Measurements from ENCODE around the gene HIKESHI. TPM values are rescaled to one million over a fixed set of nuclear protein-coding genes. Genes with fewer than 3 reads are reported as not detected.

Gene HIKESHI
- total and polyA plus RNA-seq, 2 of the 8 experiments (the other 6 are each of a cell fraction or from before 2014, with no cell fraction given) = 65.4 to 90.2 TPM

DNA sequence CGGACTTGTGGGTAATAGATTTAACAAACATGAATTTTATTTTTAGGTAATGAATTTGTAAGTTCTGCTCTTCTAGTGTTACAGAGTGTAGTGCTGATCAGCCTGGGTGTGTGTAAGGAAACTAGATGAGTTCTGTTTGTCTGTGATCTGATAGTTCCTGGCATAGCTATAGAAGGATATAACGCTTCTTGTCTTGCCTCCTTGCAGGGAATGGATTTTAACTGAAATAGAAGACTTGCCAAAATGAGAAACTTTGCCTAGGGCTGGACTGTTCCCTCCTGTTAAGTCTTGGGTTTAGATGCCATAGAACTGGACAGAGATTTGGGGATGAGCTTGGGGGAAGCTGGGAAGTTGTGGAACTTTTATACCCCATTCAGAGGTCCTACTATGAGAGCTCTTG is 84.2 kb downstream of the HIKESHI start (continued):
- TF ChIP-seq, protein P1, sequence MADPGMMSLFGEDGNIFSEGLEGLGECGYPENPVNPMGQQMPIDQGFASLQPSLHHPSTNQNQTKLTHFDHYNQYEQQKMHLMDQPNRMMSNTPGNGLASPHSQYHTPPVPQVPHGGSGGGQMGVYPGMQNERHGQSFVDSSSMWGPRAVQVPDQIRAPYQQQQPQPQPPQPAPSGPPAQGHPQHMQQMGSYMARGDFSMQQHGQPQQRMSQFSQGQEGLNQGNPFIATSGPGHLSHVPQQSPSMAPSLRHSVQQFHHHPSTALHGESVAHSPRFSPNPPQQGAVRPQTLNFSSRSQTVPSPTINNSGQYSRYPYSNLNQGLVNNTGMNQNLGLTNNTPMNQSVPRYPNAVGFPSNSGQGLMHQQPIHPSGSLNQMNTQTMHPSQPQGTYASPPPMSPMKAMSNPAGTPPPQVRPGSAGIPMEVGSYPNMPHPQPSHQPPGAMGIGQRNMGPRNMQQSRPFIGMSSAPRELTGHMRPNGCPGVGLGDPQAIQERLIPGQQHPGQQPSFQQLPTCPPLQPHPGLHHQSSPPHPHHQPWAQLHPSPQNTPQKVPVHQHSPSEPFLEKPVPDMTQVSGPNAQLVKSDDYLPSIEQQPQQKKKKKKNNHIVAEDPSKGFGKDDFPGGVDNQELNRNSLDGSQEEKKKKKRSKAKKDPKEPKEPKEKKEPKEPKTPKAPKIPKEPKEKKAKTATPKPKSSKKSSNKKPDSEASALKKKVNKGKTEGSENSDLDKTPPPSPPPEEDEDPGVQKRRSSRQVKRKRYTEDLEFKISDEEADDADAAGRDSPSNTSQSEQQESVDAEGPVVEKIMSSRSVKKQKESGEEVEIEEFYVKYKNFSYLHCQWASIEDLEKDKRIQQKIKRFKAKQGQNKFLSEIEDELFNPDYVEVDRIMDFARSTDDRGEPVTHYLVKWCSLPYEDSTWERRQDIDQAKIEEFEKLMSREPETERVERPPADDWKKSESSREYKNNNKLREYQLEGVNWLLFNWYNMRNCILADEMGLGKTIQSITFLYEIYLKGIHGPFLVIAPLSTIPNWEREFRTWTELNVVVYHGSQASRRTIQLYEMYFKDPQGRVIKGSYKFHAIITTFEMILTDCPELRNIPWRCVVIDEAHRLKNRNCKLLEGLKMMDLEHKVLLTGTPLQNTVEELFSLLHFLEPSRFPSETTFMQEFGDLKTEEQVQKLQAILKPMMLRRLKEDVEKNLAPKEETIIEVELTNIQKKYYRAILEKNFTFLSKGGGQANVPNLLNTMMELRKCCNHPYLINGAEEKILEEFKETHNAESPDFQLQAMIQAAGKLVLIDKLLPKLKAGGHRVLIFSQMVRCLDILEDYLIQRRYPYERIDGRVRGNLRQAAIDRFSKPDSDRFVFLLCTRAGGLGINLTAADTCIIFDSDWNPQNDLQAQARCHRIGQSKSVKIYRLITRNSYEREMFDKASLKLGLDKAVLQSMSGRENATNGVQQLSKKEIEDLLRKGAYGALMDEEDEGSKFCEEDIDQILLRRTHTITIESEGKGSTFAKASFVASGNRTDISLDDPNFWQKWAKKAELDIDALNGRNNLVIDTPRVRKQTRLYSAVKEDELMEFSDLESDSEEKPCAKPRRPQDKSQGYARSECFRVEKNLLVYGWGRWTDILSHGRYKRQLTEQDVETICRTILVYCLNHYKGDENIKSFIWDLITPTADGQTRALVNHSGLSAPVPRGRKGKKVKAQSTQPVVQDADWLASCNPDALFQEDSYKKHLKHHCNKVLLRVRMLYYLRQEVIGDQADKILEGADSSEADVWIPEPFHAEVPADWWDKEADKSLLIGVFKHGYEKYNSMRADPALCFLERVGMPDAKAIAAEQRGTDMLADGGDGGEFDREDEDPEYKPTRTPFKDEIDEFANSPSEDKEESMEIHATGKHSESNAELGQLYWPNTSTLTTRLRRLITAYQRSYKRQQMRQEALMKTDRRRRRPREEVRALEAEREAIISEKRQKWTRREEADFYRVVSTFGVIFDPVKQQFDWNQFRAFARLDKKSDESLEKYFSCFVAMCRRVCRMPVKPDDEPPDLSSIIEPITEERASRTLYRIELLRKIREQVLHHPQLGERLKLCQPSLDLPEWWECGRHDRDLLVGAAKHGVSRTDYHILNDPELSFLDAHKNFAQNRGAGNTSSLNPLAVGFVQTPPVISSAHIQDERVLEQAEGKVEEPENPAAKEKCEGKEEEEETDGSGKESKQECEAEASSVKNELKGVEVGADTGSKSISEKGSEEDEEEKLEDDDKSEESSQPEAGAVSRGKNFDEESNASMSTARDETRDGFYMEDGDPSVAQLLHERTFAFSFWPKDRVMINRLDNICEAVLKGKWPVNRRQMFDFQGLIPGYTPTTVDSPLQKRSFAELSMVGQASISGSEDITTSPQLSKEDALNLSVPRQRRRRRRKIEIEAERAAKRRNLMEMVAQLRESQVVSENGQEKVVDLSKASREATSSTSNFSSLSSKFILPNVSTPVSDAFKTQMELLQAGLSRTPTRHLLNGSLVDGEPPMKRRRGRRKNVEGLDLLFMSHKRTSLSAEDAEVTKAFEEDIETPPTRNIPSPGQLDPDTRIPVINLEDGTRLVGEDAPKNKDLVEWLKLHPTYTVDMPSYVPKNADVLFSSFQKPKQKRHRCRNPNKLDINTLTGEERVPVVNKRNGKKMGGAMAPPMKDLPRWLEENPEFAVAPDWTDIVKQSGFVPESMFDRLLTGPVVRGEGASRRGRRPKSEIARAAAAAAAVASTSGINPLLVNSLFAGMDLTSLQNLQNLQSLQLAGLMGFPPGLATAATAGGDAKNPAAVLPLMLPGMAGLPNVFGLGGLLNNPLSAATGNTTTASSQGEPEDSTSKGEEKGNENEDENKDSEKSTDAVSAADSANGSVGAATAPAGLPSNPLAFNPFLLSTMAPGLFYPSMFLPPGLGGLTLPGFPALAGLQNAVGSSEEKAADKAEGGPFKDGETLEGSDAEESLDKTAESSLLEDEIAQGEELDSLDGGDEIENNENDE (IDR thresholded peaks at IDR 0.05; ENCODE audit: insufficient replicate concordance, low read length) = no peak
- TF ChIP-seq CBX8 (IDR thresholded peaks at IDR 0.05; ENCODE audit: borderline replicate concordance, low read depth, low read length) = no peak
- TF ChIP-seq, protein P2, sequence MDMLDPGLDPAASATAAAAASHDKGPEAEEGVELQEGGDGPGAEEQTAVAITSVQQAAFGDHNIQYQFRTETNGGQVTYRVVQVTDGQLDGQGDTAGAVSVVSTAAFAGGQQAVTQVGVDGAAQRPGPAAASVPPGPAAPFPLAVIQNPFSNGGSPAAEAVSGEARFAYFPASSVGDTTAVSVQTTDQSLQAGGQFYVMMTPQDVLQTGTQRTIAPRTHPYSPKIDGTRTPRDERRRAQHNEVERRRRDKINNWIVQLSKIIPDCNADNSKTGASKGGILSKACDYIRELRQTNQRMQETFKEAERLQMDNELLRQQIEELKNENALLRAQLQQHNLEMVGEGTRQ (IDR thresholded peaks at IDR 0.05; ENCODE audit: low read length) = no peak
- no peak for TF ChIP-seq KDM4A (IDR thresholded peaks at IDR 0.05; ENCODE audit: low read depth, low read length, severe bottlenecking)
